CD14-positive monocyte (primary cell): ENCODE data around the gene MYO1E. TPM values are rescaled to one million over a fixed set of nuclear protein-coding genes. Genes with fewer than 3 reads are reported as not detected.

Experiments
- DNase-seq, 3 donors: peaks; one replicate each; pipeline ENCODE4 v3.0.0-alpha.2; 2011 to 2022
- H2AFZ ChIP-seq: 2 replicates; pipeline ENCODE4 v1.6.0; 2012; ENCODE audit warnings: mild to moderate bottlenecking, low read depth, low read length, inconsistent platforms; ENCODE audit not compliant: insufficient read depth, poor library complexity, severe bottlenecking
- H3K27ac ChIP-seq, 2 donors: 1 replicate in 1 of 2; 2 replicates in 1 of 2; pipeline ENCODE4 v1.5.1; 2012 to 2013; ENCODE audit warnings: low read length in 2 of 2, control low read depth in 1 of 2, inconsistent platforms in 1 of 2, low read depth in 1 of 2, mild to moderate bottlenecking in 1 of 2
- H3K27me3 ChIP-seq, 2 donors: one replicate each; pipeline versions ENCODE4 v1.6.0 to v1.6.1; 2011 to 2013; ENCODE audit warnings: low read length in 2 of 2; ENCODE audit not compliant: control insufficient read depth in 2 of 2, insufficient read depth in 2 of 2
- H3K36me3 ChIP-seq, 2 donors: replicated peaks in 1 of 2; 1 replicate in 1 of 2; 2 replicates in 1 of 2; pipeline versions ENCODE4 v1.5.1 to v1.6.1; 2012 to 2013; ENCODE audit warnings: low read length in 2 of 2, control low read depth in 1 of 2, inconsistent platforms in 1 of 2, mild to moderate bottlenecking in 1 of 2; ENCODE audit not compliant: insufficient read depth in 2 of 2, control insufficient read depth in 1 of 2
- H3K4me1 ChIP-seq, 2 donors: 1 replicate in 1 of 2; 2 replicates in 1 of 2; pipeline versions ENCODE4 v1.5.1 to v1.6.1; 2012 to 2013; ENCODE audit warnings: low read length in 2 of 2, control low read depth in 1 of 2, inconsistent platforms in 1 of 2, mild to moderate bottlenecking in 1 of 2, moderate library complexity in 1 of 2; ENCODE audit not compliant: insufficient read depth in 2 of 2, control insufficient read depth in 1 of 2
- H3K4me2 ChIP-seq: replicated peaks from 2 replicates; pipeline ENCODE3; 2012; ENCODE audit warnings: low read length, moderate library complexity, mild to moderate bottlenecking; ENCODE audit not compliant: poor library complexity, severe bottlenecking; ENCODE audit errors: extremely low read depth
- H3K4me3 ChIP-seq, 3 experiments: fragments of 200-600 bp in 1 of 3; sonication (generic) in 1 of 3; replicated peaks in 1 of 3; 1 replicate in 2 of 3; 2 replicates in 1 of 3; pipeline ENCODE4 v1.5.1; 2011 to 2013; ENCODE audit warnings: low read length in 3 of 3, mild to moderate bottlenecking in 3 of 3, control low read depth in 2 of 3, low read depth in 2 of 3, inconsistent platforms in 1 of 3, moderate library complexity in 1 of 3
- H3K79me2 ChIP-seq: 2 replicates; pipeline ENCODE4 v1.6.0; 2012; ENCODE audit warnings: mild to moderate bottlenecking, control low read depth, inconsistent platforms, low read length, moderate library complexity; ENCODE audit not compliant: insufficient read depth
- H3K9ac ChIP-seq: 2 replicates; pipeline ENCODE4 v1.6.0; 2017; ENCODE audit warnings: low read length, mild to moderate bottlenecking; ENCODE audit not compliant: insufficient read depth, poor library complexity, severe bottlenecking
- H3K9me3 ChIP-seq, 2 donors: replicated peaks in 1 of 2; 1 replicate in 1 of 2; 2 replicates in 1 of 2; pipeline versions ENCODE4 v1.5.1 to v1.6.1; 2012 to 2013; ENCODE audit warnings: low read length in 2 of 2, control low read depth in 1 of 2; ENCODE audit not compliant: control insufficient read depth in 1 of 2, insufficient read depth in 1 of 2
- H4K20me1 ChIP-seq: 2 replicates; pipeline ENCODE4 v1.6.0; 2012; ENCODE audit warnings: mild to moderate bottlenecking, low read length, control low read depth, moderate library complexity; ENCODE audit not compliant: insufficient read depth
- H3K27ac Mint-ChIP-seq, 7 donors: one replicate each; pipeline ENCODE4 v1.8.0; 2020; ENCODE audit warnings: mild to moderate bottlenecking in 7 of 7, mixed read lengths in 7 of 7, moderate library complexity in 6 of 7, inconsistent platforms in 2 of 7
- H3K27me3 Mint-ChIP-seq, 3 donors: one replicate each; pipeline ENCODE4 v1.8.0; 2021 to 2022; ENCODE audit warnings: low read depth in 3 of 3, mild to moderate bottlenecking in 3 of 3, mixed read lengths in 3 of 3, moderate library complexity in 3 of 3, inconsistent platforms in 1 of 3
- H3K36me3 Mint-ChIP-seq, 2 donors: one replicate each; pipeline ENCODE4 v1.8.0; 2020; ENCODE audit warnings: mixed read lengths in 2 of 2, inconsistent platforms in 1 of 2, mild to moderate bottlenecking in 1 of 2
- H3K4me1 Mint-ChIP-seq: one replicate; pipeline ENCODE4 v1.8.0; 2020; ENCODE audit warnings: mild to moderate bottlenecking, mixed read lengths
- H3K4me3 Mint-ChIP-seq, 2 donors: one replicate each; pipeline ENCODE4 v1.8.0; 2020; ENCODE audit warnings: mild to moderate bottlenecking in 2 of 2, mixed read lengths in 2 of 2, moderate library complexity in 1 of 2
- H3K9me3 Mint-ChIP-seq, 7 donors: one replicate each; pipeline ENCODE4 v1.8.0; 2020 to 2022; ENCODE audit warnings: mixed read lengths in 7 of 7, mild to moderate bottlenecking in 6 of 7, moderate library complexity in 6 of 7, inconsistent platforms in 2 of 7
- CTCF ChIP-seq: fragments of 200-600 bp; IDR thresholded peaks from one replicate; pipeline ENCODE4 v1.8.0; 2022; ENCODE audit warnings: antibody characterized with exemption, mild to moderate bottlenecking
- whole genome bisulfite sequencing: methylation state at CpG from one replicate; pipeline ENCODE4 v1.1.5; 2013; ENCODE audit warnings: missing lambda C conversion rate; ENCODE audit not compliant: insufficient coverage; 5-methylcytosine and 5-hydroxymethylcytosine counted together
- intact Hi-C, 2 donors: fragments of 100-400 bp; cut with micrococcal nuclease; formaldehyde crosslinking; loops; one replicate each; pipeline versions ENCODE4 v1.15.0 to v1.15.1; 2023
- polyA plus RNA-seq, 3 donors: library from polyadenylated mRNA; depleted of rRNA in 1 of 3; unstranded in 2 of 3; stranded (reverse) in 1 of 3; fragments of 300-500 nt in 2 of 3; fragments of >200 nt in 1 of 3; fragmentation: Illumina TruSeq in 2 of 3; gene quantifications; 1 replicate in 2 of 3; 2 replicates in 1 of 3; pipeline ENCODE4 v1.2.3, GENCODE V29; 2012 to 2021

Gene MYO1E
- polyA plus RNA-seq, 3 donors, result 5.5 to 16.2 (median 6.2) TPM

- Histone ChIP-seq H3K4me1 (no peaks in the 10 kb centered on the region), H2AFZ (no peak overlapping the region), H3K27ac (no peak overlapping the region), H3K36me3 (peaks cover 23 to 53% of the 10 kb centered on the region in 2 donors), H3K27me3 (no peaks in the 10 kb centered on the region), H3K9ac (no peak overlapping the region), H4K20me1 (no peaks in the 10 kb centered on the region), H3K9me3 (no peaks in the 10 kb centered on the region), H3K4me3 (no peak overlapping the region), H3K4me2 (no peak overlapping the region), H3K79me2 (no peaks in the 10 kb centered on the region)
- no peak overlapping the region for H3K27ac Mint-ChIP-seq
- no peak for DNase-seq
- no peaks in the 10 kb centered on the region for H3K4me1 Mint-ChIP-seq
- H3K36me3 Mint-ChIP-seq, result peaks cover 52 to 53% of the 10 kb centered on the region in 2 donors
- no peaks in the 10 kb centered on the region for H3K9me3 Mint-ChIP-seq
- TF ChIP-seq CTCF, result no peak
- H3K4me3 Mint-ChIP-seq, result no peak overlapping the region
- 90% methylated on average over 7 of the region's 7 CpGs for WGBS
- intact Hi-C loops, result no loop called here
- no peaks in the 10 kb centered on the region for H3K27me3 Mint-ChIP-seq
Measured at GRCh38 chr15:59224474-59224873, 148.2 kb downstream of the MYO1E start.

GRCh38 chr15:59223736-59224135 is 148.9 kb downstream of the MYO1E start:
- Histone ChIP-seq H3K9me3 (no peaks in the 10 kb centered on the region), H3K36me3 (peaks cover 25 to 56% of the 10 kb centered on the region in 2 donors), H3K4me2 (no peak overlapping the region), H3K27ac (no peak overlapping the region), H2AFZ (no peak overlapping the region), H3K79me2 (no peaks in the 10 kb centered on the region), H3K9ac (no peak overlapping the region), H3K27me3 (no peaks in the 10 kb centered on the region), H3K4me3 (no peak overlapping the region), H3K4me1 (no peaks in the 10 kb centered on the region), H4K20me1 (no peaks in the 10 kb centered on the region)
- Mint-ChIP-seq H3K27me3 (no peaks in the 10 kb centered on the region), H3K9me3 (no peaks in the 10 kb centered on the region), H3K4me3 (no peak overlapping the region), H3K36me3 (peaks cover 57 to 60% of the 10 kb centered on the region in 2 donors), H3K27ac (no peak overlapping the region), H3K4me1 (no peaks in the 10 kb centered on the region)
- no peak for DNase-seq
- intact Hi-C loops, result no loop called here
- 100% methylated on average over 2 of the region's 3 CpGs for WGBS
- no peak for TF ChIP-seq CTCF
